NCI-H146 (cell line): Measurements from ENCODE around the gene DNAJC17.

Source experiments
- DNase-seq: peaks from one replicate; lab custom pipeline; 2025; lab: John Stamatoyannopoulos, UW

The DNAJC17 gene

DNA sequence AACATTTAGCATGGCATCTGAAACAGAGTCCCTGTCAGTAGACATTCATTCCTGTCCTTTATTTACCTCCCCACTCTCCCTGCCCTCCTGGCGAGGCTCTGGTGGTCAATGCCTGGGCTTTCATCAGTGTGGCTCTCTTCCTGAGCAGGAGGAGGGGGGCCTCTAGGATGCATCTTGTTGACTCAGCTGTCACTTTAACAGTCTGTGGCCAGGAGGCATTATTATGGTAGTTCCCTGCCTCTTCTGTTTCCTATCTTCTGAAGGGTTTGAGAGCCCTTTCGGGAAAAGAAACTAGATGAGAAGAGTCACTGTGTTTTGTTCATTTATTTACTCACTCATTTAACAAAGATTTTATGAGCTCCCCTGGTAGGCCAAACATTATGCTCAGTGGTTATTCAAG, 23.6 kb upstream of the DNAJC17 start:
- peak; percentile 94 for DNase-seq

DNA sequence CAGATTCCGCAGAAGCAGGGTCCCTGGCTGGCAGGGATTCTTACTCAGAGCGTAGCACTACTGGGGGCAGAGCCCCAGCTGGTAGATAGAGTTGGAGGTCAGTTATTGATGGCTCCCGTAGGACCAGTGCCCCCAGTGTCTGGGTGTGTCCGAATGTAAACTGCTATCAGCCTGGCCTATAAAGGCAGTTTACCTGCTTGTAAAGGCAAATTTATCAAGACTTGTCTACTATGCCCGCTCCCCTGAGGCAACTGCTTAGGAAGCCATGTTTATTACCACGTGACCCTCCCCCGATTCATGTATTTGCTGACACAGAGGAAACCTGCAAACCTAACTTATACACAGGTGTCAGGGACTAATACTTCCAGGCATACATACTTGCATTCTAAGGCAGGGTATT, 21.8 kb upstream of the DNAJC17 start:
- DNase-seq, result peak; percentile 11

DNA sequence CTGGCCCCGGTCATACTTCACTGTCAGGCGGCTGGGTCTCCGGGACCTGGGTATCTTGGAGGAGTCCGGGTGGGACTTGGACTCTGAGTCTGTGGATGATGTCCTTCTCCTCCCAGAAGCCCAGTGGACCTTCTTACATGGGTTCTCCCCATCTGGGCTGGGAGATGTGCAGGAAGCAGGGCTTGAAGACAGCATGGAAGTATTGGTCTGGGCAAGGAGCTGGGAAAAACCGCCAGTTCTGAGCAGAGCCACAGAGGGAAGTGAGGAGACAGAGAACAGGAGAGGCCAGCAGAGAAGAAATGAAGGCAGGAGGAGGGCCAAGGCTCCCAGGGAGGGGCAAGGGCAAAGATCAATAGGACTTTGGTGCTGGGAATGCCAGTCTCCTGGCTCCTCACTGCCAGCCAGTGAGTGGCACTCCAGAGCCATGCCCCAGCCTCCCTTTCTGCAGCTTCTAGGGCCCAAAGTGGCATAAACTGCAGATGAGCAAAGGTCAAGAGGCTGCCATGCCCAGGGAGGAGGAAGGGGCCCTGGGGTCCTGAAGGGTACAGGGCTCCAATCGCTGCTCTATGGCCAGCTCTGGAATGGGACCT, 21.3 kb upstream of the DNAJC17 start, which contains the start of gene PPP1R14D:
Gene PPP1R14D (minus strand): TSS at position 262 of the 590 bp plus-strand sequence. CDS start 67 bp downstream, at position 195.
- no peak for DNase-seq

DNA sequence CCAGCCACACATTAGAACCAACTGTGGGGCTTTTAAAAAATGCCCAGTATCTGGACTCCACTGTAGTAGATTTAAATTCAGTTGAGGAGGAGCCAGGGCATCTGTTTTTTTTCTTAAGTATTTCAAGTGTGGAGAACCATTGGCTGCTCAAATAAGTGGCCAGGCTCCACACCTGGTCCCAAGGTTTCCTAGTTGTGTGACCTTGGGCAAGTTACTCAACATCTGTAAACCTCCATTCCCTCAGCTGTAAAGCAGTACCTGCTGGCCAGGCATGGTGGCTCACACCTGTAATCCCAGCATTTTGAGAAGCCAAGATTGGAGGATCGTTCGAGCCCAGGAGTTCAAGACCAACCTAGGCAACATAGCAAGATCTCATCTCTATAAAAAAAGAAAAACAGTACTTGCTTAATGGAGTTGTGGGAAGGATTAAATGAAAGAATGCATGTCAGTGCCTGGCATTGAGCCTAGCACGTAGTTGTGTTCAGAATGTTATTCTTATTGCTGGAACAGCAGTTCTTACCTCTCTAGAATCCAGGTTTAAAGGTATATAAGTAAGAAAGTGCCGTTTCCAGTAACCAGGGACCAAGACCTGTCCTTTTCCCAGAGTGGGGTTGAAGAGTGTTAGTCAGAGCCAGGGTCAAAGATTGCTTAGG, 19.3 kb upstream of the DNAJC17 start:
- no peak for DNase-seq

DNA sequence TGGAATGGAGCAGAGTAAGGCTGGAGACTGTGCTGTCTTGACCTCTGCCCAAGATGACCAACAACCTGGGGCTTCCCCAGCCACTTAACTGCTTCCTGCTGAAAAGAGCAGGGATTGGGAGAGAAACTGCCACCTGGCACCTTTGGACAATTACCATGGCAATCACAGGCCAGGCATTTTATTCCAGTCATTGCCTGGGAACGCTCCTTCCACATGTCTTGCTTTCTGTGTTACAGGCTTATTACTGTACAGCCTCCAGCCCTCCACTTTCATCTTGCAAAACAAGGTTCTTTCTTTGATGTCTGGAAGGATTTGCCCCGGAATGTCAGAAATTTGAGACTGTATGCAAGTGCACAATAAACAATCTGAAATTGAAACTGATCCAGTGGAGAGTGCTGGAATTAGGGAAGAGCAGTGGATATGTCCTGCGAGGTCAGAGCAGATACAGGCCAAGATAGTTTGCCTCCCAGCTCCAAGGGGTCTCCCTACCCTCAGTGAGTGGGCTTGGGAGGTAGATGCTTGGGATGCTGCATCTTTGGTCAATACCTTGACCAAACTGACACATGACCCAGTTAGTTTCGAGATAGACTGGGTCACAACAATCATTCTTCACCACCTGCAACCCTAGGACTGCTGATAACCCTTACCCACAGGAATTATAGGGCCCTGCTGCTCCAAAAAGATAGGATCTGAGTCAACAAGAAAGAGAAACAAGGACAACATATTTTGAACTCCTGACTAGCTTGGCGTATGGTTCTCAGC, 18.6 kb upstream of the DNAJC17 start:
- peak; percentile 45 for DNase-seq

DNA sequence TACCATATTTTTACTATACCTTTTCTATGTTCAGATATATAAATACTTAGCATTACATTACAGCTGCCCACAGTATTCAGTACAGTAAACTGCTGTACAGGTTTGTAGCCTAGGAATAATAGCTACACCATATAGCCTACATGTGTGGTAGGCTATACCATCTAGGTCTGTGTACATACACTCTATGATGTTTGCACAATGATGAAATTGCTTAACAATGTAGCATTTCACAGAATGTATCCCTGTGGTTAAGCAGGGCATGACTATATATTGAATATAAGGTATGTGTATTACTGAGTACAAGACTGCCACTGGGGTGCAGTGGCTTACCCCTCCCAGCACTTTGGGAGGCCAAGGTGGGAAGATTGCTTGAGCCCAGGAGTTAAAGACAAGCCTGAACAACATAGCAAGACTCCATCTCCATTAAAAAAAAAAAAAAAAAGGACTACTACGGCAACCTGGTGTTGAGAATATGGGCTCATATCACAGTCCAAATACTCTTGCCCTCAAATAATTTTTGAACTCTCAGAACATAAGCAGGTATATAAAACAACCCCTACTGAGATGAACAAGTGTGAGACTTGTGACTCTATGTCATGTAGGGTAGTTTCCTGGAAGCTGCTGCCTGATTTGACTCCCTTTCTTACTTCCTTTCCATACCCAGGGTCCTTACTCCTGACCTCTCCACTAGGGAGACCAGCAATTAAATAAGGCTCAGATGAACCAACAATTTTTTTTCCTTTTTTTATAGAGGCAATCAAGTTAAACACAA, 16.5 kb upstream of the DNAJC17 start:
- DNase-seq, result peak; percentile 27

DNA sequence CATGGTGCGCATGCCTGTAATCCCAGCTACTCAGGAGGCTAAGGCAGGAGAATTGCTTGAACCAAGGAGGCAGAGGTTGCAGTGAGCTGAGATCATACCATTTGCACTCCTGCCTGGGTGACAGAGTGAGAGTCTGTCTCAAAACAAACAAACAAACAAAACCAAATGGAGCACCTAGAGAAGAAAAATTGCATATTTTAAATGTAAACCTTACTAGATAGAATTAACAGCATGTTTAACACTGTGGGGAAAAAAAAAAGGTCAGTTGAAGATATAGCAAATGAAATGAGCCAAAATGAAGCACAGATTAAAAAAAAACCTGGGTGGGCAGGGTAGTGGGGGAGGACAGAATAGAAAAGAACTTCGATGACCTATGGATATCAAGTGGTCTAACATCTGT, 13.9 kb upstream of the DNAJC17 start:
- no peak for DNase-seq

DNA sequence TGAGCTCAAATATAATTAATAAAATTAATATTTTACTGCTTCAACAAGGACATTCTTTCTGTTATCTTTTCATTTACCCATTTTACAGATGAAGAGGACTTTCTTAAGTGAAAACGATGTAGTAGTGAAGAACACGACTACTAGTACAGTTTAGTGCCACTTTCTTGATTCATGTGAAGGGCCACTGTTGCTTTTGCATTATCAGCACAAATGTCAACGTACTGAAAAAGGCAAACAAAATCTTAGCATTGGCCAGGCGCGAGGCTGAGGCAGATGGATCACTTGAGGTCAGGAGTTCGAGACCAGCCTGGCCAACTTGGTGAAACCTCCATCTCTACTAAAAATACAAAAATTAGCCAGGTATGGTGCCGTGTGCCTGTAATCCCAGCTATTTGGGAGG, 11.8 kb upstream of the DNAJC17 start:
- no peak for DNase-seq

DNA sequence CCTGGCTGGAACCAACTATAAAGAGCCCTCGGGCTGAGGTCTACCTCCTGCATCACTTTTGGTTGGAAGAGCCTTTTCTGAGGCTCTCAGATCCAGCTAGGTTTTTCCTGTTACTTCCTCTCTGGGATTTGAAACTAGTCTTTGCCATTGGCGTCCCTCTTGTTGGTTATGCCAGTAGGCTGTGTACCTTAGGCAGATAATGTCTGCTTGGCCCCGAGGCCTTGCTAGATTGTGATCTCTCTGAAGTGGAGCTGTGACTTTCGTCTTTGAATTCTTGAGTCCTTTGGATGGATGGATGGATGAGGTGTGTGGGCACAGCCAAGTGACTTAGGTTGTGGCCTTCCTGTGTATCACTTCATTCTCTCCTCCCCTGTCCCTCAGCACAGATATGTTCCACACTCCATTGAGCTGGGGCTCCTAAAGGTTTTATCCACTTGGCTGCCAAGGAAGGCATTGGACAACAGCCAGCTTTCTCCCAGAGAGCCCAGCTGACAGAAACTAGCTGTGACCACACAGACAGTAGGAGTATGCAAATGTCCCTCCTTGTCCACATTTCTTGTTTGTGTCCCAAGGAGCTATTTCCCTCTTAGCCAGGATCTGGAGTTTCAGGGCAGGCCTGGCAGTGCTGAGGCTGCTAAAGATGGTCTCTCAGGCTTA, 7.9 kb upstream of the DNAJC17 start:
- DNase-seq, result no peak

DNA sequence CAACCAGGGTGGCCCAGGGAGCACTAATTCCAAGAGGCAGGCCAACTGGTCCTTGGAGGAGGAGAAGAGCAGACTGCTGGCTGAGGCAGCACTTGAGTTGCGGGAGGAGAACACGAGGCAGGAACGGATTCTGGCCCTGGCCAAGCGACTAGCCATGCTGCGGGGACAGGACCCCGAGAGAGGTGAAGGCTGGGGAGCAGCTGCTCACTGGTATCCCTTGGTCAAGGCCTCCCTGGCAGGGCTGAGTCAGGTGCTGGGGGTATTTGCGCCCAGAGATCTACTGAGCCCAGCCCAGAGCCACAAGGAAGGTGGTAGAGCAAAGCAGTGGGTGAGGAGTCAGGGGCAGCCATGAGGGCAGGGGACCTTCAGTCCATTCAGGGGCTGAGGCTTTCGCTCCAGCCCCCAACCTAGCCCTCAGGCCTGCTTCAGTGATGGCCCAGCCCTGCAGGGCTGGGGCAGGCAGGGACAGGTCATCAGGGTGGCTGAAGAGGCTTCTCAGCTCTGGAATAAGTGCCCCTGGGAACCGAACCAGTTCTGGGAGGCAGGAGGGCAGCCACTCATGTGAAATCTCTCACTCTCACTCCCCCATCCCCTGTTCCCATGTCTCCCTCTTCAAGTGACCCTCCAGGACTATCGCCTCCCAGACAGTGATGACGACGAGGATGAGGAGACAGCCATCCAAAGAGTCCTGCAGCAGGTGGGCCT, 5.6 kb upstream of the DNAJC17 start:
- no peak for DNase-seq

DNA sequence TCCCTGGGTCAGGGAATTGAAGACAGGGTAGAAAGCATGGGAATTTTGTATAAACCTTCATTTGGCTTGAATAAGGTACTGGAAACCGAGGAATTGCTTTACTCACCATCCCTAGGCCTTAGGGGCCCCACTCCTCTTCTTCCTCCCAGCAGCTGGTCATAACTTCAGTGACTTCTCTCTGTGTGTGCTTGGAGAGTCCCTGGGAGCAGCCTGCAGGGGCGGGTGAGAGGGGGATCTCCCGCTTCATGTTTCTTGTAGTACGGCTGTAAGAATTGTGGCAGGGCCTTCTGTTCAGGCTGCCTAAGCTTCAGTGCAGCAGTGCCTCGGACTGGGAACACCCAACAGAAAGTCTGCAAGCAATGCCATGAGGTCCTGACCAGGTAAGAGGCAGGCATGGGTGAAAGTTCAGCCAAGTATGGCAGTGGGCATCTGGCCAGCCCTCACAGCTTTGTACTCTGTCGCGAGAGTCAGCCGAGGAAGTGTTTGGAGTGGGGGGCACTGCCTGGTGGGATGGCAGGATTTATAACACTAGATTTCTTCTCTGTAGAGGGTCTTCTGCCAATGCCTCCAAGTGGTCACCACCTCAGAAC, 1.7 kb upstream of the DNAJC17 start:
- no peak for DNase-seq

DNA sequence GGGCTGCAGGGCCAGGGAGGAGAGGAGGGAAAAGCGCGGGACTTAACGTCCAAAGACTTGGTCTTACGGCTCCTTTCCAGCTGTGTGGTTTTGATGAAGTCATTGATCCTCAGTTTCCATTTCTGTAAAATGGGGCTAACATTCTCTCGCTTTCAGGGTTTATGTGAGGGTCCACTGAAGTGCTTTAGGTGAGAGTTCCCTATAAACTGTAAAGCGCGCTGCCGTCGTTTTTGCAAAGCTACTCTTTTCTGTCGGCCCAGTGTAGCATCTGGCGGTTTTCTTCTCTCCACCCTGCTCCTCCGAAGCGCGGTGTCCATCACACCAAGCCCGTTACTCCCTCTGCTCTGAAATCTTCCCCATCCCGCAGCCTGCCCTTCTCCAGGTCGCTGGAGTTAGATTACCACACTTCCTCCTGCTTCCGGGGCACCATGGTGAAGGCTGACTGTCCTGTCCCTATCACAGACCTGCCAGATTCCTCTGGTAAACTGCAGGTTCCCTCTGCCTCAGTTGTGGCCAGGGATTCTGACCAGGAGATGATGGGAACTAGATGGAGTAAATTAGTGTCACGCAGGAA, 702 bp upstream of the DNAJC17 start:
- DNase-seq, result no peak

DNA sequence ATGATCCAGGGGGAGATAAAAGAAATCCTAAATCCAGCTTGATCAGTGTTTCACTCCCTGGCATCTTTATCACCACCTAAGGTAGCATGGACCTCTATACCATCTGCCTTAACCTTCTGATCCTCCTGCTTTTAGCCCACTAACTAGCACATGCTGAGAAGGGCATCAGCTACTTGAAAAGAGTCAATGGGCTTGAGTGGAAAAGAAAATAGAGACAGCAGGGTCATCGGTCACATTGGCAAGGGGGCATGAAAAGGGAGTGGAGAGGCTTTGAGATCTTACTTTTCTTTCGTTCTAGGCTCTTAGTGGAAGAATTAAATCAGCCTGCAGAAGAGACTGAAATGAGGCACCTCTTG, 623 bp downstream of the DNAJC17 start:
- no peak for DNase-seq

DNA sequence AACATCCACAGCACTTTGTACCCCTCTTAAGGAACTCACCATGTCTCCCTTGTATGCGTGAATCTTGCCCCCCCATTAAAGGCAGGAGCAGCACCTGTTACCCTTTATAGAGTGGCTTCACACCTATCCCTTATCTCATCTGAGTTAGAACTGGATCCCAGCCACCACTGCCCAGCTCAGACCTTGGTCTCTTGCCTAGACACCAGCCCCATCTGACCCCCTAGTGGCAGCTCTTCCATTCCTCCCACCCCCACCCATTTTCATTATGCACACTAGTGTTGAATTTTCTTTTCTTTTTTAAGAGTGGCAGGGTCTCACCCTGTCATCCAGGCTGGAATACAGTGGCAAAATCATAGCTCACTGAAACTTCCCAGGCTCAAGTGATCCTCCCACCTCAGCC, 3.6 kb downstream of the DNAJC17 start:
- no peak for DNase-seq

DNA sequence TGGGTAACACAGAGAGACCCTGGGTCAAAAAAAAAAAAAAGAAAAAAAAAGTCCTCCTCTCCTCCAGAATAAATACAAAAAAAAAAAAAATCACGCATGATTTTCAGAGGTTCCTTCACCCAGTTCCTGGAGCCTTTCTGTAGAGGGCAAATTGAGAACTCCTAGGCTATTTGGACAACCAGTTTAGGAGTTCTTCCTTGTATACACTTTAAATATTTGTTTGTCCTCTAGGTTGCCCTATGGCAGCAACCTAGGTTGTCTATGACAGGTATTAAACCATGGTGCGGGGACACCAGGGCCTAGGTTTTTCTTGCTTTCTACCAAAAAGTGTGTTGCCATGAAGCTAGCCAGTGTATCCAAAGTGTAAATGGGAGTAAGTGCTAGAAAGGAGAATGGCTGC, 4.2 kb downstream of the DNAJC17 start:
- DNase-seq, result no peak

DNA sequence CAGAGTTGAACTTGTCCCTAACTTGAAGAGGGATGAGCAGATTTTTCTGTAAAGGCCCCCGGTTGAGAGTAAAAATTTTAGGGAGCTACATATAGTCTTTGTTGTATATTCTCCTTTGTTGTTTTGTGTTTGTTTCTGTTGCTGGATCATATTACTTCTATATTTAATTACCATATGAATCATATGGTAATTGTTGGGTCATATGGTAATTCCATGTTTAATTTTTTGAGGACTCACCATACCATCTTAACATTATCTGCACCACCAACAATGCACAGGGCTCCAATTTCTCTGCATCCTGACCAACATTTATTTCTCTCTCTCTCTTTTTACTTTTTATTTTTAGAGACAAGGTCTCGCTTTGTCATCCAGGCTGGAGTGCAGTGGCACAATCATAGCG, 7.8 kb downstream of the DNAJC17 start:
- DNase-seq, result no peak

DNA sequence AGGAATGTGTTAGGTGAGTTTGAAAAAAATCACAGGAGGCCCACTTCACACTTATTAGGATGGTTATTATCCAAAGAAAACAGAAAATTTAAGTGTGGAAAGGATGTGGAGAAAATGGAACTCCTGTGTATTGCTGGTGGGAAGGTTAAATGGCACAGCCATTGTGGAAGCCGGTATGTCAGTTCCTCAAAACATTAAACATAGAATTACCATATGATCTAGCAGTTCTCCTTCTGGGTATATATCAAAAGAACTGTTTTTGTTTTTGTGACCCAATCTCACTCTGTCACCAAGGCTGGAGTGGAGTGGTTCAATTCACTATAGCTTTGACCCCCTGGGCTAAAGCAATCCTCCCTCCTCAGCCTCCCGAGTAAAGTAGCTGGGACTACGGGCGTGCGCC, 10.8 kb downstream of the DNAJC17 start:
- DNase-seq, result no peak

DNA sequence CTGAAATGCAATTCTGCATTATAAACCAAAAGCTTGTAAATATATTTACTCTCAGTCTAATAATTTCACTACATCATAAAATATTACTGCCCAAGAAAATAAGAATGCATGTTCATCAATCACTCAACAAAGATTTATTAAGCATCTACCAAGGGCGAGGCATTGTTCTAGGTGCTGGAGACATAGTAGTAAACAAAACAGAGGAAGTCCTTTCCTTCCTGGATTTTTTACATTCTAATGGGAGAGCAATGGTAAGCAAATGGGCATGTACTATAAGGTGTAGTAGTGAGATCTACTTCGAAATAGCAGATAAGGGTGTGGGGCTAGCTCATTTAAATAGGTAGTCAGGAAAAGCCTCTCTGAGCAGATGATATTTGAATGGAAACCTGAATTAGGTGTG, 11.2 kb downstream of the DNAJC17 start:
- no peak for DNase-seq

DNA sequence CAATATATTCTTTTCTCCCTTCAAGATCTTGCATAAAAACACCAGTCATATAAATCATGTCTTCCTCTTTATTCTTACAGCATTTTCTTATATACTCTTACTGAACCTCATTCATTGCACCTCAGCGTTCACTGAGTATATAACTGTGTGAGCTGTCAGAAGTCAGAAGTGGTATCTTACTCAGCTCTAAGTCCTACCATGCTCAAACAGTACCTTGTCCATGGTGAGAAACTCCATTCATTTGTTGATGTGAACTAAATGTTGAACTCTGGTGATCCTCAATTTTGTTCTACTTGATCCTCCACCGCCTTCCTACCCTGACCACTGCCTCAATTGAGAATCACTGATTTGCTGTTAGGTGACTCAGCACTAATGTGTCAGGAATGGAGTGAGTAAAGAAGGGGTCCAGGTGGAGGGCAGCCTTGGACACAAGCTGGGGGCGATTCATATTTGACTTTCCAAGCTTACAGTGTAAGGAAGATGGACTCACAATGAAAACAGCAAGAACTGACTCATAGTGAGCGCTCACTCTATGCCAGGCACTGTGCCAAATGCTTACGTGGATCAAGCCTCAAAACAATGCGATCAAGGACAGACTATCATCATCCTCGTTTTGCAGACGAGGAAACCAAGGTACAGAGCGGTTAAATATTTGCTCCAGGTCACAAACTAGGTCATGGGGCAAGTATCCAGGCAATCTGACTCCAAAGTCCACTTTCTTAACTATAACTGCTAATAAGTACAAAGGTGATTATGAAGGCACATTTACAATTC, 13.9 kb downstream of the DNAJC17 start:
- no peak for DNase-seq

DNA sequence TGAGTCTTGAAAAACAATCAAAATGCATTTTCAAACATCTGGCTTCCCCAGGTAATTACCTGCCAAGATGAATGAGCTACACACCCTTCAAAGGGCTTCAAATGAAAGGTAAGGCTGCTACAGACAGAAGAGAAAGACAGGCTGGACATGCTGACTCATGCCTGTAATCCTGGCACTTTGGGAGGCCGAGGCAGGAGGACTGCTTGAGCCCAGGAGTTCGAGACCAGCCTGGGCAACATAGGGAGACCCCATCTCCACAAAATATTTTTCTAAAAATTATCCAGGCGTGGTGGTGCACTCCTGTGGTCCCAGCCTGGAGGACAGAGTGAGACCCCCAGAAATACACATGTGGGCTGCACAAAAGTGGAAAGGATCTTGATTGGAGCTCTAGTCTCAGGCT, 14.9 kb downstream of the DNAJC17 start:
- DNase-seq, result no peak
